Nephron (organoid): Measurements from ENCODE around the gene HNRNPCL1.
"Not testable (repeated sequence)": the region's sequence is repeated elsewhere in the genome, so short reads cannot be mapped to it uniquely, and the experiment has no call there.

Experiments used
- H3K27ac Mint-ChIP-seq, 3 experiments: 2 replicates each; pipeline ENCODE4 v1.8.0; 2020; ENCODE audit warnings: mixed read lengths in 3 of 3, mild to moderate bottlenecking in 2 of 3, moderate library complexity in 1 of 3
- H3K27me3 Mint-ChIP-seq: 2 replicates; pipeline ENCODE4 v1.8.0; 2021; ENCODE audit warnings: low read depth, mild to moderate bottlenecking, moderate library complexity, mixed read lengths
- H3K36me3 Mint-ChIP-seq: 2 replicates; pipeline ENCODE4 v1.8.0; 2020; ENCODE audit warnings: low read depth, mixed read lengths
- H3K4me1 Mint-ChIP-seq: 2 replicates; pipeline ENCODE4 v1.8.0; 2020; ENCODE audit warnings: mixed read lengths
- H3K4me3 Mint-ChIP-seq, 3 experiments: 2 replicates each; pipeline ENCODE4 v1.8.0; 2020; ENCODE audit warnings: mild to moderate bottlenecking in 3 of 3, mixed read lengths in 3 of 3, moderate library complexity in 2 of 3
- H3K9me3 Mint-ChIP-seq: 2 replicates; pipeline ENCODE4 v1.8.0; 2020; ENCODE audit warnings: mixed read lengths
- CTCF ChIP-seq, 3 experiments: fragments of 200-600 bp; sonication (generic); IDR thresholded peaks; one replicate each; pipeline ENCODE4 v1.5.0; 2021; ENCODE audit warnings: antibody characterized with exemption in 3 of 3; ENCODE audit not compliant: unreplicated experiment in 3 of 3

Gene HNRNPCL1

GRCh38 chr1:12848620-12849019 lies at the start of gene HNRNPCL1:
HNRNPCL1 (minus strand) TSS chr1:12848720; CDS start chr1:12848289, 431 bp downstream.
- H3K36me3 Mint-ChIP-seq, H3K4me3 Mint-ChIP-seq, H3K27me3 Mint-ChIP-seq, H3K27ac Mint-ChIP-seq, H3K4me1 Mint-ChIP-seq: not testable (repeated sequence)
- H3K9me3 Mint-ChIP-seq, result peaks cover 13% of the 10 kb centered on the region

GRCh38 chr1:12898170-12898569 lies 49.6 kb upstream of the HNRNPCL1 start, which contains the start of gene PRAMEF10:
PRAMEF10 (minus strand) TSS chr1:12898270; CDS start chr1:12895847, 2,423 bp downstream.
- not testable (repeated sequence) for H3K27ac Mint-ChIP-seq, H3K36me3 Mint-ChIP-seq, H3K9me3 Mint-ChIP-seq, H3K4me1 Mint-ChIP-seq, H3K4me3 Mint-ChIP-seq, H3K27me3 Mint-ChIP-seq

GRCh38 chr1:12886101-12886500 lies 37.6 kb upstream of the HNRNPCL1 start, which contains the start of gene PRAMEF4:
PRAMEF4 (minus strand) TSS chr1:12886201; CDS start chr1:12883394, 2,807 bp downstream.
- not testable (repeated sequence) for H3K4me3 Mint-ChIP-seq, H3K4me1 Mint-ChIP-seq, H3K9me3 Mint-ChIP-seq, H3K27me3 Mint-ChIP-seq, H3K36me3 Mint-ChIP-seq, H3K27ac Mint-ChIP-seq

- H3K36me3 Mint-ChIP-seq, H3K27me3 Mint-ChIP-seq, H3K4me1 Mint-ChIP-seq, H3K27ac Mint-ChIP-seq, H3K9me3 Mint-ChIP-seq, H3K4me3 Mint-ChIP-seq: not testable (repeated sequence)
These were observed 29.9 kb upstream of the HNRNPCL1 start for GRCh38 chr1:12878453-12878852.

GRCh38 chr1:12863131-12863880 lies 14.8 kb upstream of the HNRNPCL1 start:
- H3K9me3 Mint-ChIP-seq, H3K27me3 Mint-ChIP-seq, H3K4me1 Mint-ChIP-seq: not testable (repeated sequence)

GRCh38 chr1:12856786-12857185 lies 8.3 kb upstream of the HNRNPCL1 start, which contains the start of gene PRAMEF2:
PRAMEF2 (plus strand) TSS chr1:12857086; CDS start chr1:12859010, 1,924 bp downstream.
- not testable (repeated sequence) for H3K9me3 Mint-ChIP-seq

More at GRCh38 chr1:12863131-12863880, 14.8 kb upstream of the HNRNPCL1 start:
- not testable (repeated sequence) for H3K36me3 Mint-ChIP-seq, H3K27ac Mint-ChIP-seq, H3K4me3 Mint-ChIP-seq

GRCh38 chr1:12851779-12852178 lies 3.3 kb upstream of the HNRNPCL1 start:
- Mint-ChIP-seq H3K4me3 (no peak overlapping the region), H3K4me1 (no peaks in the 10 kb centered on the region), H3K9me3 (peaks cover 13% of the 10 kb centered on the region), H3K27ac (no peak overlapping the region), H3K36me3 (no peaks in the 10 kb centered on the region), H3K27me3 (no peaks in the 10 kb centered on the region)
- TF ChIP-seq CTCF (IDR thresholded peaks at IDR 0.05; ENCODE audit: unreplicated experiment in 3 of 3), result no peak

More at GRCh38 chr1:12856786-12857185, 8.3 kb upstream of the HNRNPCL1 start, which contains the start of gene PRAMEF2:
- H3K27ac Mint-ChIP-seq, H3K4me3 Mint-ChIP-seq, H3K36me3 Mint-ChIP-seq, H3K4me1 Mint-ChIP-seq, H3K27me3 Mint-ChIP-seq: not testable (repeated sequence)

- H3K9me3 Mint-ChIP-seq, H3K27ac Mint-ChIP-seq, H3K4me3 Mint-ChIP-seq, H3K36me3 Mint-ChIP-seq, H3K27me3 Mint-ChIP-seq, H3K4me1 Mint-ChIP-seq: not testable (repeated sequence)
These were observed 15.3 kb downstream of the HNRNPCL1 start for GRCh38 chr1:12833251-12833650.

GRCh38 chr1:12831310-12831709 lies 17.2 kb downstream of the HNRNPCL1 start, which contains the start of gene PRAMEF11:
PRAMEF11 (minus strand) TSS chr1:12831410; CDS start chr1:12828789, 2,621 bp downstream.
- not testable (repeated sequence) for H3K4me1 Mint-ChIP-seq, H3K27ac Mint-ChIP-seq, H3K36me3 Mint-ChIP-seq, H3K4me3 Mint-ChIP-seq, H3K9me3 Mint-ChIP-seq
- peaks cover 10% of the 10 kb centered on the region for H3K27me3 Mint-ChIP-seq

- peaks cover 19% of the 10 kb centered on the region for H3K27me3 Mint-ChIP-seq
- not testable (repeated sequence) for H3K27ac Mint-ChIP-seq
These were observed 29.5 kb downstream of the HNRNPCL1 start for GRCh38 chr1:12819061-12819460.

More at GRCh38 chr1:12819061-12819460, 29.5 kb downstream of the HNRNPCL1 start:
- H3K9me3 Mint-ChIP-seq, result peaks cover 13% of the 10 kb centered on the region
- H3K4me1 Mint-ChIP-seq, H3K4me3 Mint-ChIP-seq, H3K36me3 Mint-ChIP-seq: not testable (repeated sequence)
